ENCODE data around the gene NFIX. TPM values are rescaled to one million over a fixed set of nuclear protein-coding genes. Genes with fewer than 3 reads are reported as not detected.
"Not testable (repeated sequence)": the region's sequence is repeated elsewhere in the genome, so short reads cannot be mapped to it uniquely, and the experiment has no call there.

NFIX gene
- total and polyA plus RNA-seq, 12 donors, result 16.8 to 162 (median 138) TPM

DNA sequence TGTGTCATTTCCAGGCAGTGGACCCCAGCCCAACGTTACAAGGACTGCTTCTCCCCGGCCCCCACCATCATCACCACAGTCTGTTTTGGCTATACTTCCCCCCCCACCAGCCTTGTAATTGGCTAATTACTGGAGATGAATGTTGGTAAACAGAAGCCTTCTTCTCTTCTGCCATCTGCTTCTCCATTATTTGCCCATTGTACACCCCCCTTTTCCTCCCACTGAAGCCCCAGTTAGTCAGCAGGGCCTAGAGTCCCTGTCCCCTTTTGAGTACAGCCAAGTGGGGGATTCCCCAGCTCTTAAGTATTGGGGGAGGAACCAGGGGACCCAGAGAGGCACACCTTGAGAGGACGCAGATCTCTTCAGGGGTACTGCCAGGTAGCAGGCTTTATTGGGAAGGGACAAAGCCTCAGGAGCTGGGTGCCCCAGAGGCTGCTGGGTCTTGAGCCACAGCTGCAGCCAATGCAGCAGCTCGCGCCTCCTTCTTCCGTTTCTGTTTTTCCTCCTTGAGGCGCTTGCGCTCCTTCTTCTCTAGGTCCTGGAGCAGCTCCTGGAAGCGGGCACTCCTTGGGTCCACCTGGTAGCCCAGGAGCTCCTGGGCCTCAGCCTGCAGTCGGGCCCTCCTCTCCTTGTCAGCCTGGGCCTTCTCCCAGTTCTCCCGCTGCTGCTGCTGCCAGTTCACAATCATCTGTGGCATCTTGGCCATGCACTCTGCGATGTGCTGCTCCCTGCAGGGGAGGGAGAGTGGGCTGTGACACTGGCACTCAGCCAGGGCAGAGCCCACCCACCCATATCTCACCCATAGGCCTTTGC lies 41.3 kb upstream of the NFIX start:
- H3K4me3 ChIP-seq, result no peak overlapping the region
- DNase-seq, result no peak
- ATAC-seq, result no peak
- WGBS, 2 donors, result 52% methylated on average over 12 of the region's 12 CpGs
- peak overlapping the region in 7 of 10 donors; percentile 44 to 91 (median 68) for H3K27ac ChIP-seq
- H3K36me3 ChIP-seq, result peaks cover 0 to 64% (median 41%) of the 10 kb centered on the region in 9 donors
- H3K27me3 ChIP-seq, result no peaks in the 10 kb centered on the region
- intact Hi-C loops (cut with DNase I), result no loop called here
- H3K4me1 ChIP-seq, result peaks cover 19 to 68% (median 48%) of the 10 kb centered on the region in 9 donors
- TF ChIP-seq CTCF (IDR thresholded peaks at IDR 0.05), result no peak
- H3K9me3 ChIP-seq, result no peaks in the 10 kb centered on the region

- Histone ChIP-seq H3K27ac (peak overlapping the region in 2 of 10 donors; percentile 81 to 91), H3K9me3 (no peaks in the 10 kb centered on the region), H3K4me1 (peaks cover 19 to 66% (median 48%) of the 10 kb centered on the region in 9 donors), H3K36me3 (peaks cover 0 to 58% (median 35%) of the 10 kb centered on the region in 9 donors), H3K4me3 (no peak overlapping the region), H3K27me3 (no peaks in the 10 kb centered on the region)
- no peak for TF ChIP-seq CTCF (IDR thresholded peaks at IDR 0.05)
- no peak for ATAC-seq
- intact Hi-C loops (cut with DNase I), result no loop called here
- 35 to 38% methylated on average over 1 of the region's 1 CpG for WGBS, 2 donors
- no peak for DNase-seq
Observed at GRCh38 chr19:12954612-12954962, 40.7 kb upstream of the NFIX start.

DNA sequence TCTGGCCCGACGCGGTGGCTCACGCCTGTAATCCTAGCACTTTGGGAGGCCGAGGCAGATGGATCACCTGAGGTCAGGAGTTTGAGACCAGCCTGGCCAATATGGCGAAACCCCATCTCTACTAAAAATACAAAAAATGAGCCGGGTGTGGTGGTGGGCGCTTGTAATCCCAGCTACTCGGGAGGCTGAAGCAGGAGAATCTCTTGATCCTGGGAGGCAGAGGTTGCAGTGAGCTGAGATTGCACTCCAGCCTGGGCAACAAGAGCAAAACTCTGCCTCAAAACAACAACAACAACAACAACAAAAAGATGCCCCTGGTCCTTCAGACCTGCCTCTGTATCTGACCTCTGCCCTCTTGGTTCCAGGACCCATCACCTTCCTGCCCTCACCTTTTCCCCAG lies 39.7 kb upstream of the NFIX start:
- Histone ChIP-seq H3K36me3 (peaks cover 0 to 48% (median 26%) of the 10 kb centered on the region in 9 donors), H3K4me1 (peaks cover 19 to 57% (median 48%) of the 10 kb centered on the region in 9 donors), H3K4me3 (peak overlapping the region in 3 of 10 donors; percentile 87 to 96 (median 96)), H3K27ac (peak overlapping the region in 2 of 10 donors; percentile 93 to 94)
- WGBS, 2 donors, result 91 to 96% methylated on average over 9 of the region's 9 CpGs
- ATAC-seq; H3K9me3 ChIP-seq; DNase-seq; H3K27me3 ChIP-seq; intact Hi-C loops (cut with DNase I): not testable (repeated sequence)

- Histone ChIP-seq H3K4me1 (peaks cover 19 to 57% (median 48%) of the 10 kb centered on the region in 9 donors), H3K9me3 (no peaks in the 10 kb centered on the region), H3K27me3 (no peaks in the 10 kb centered on the region), H3K4me3 (peak overlapping the region; percentile 70 to 96 (median 83)), H3K36me3 (peaks cover 0 to 44% (median 23%) of the 10 kb centered on the region in 9 donors), H3K27ac (peak overlapping the region in 8 of 10 donors; percentile 82 to 96 (median 94))
- TF ChIP-seq CTCF (IDR thresholded peaks at IDR 0.05), result no peak
- DNase-seq (no peak), ATAC-seq (no peak)
- intact Hi-C loops (cut with DNase I), result no loop called here
- WGBS, 2 donors, result 49 to 62% methylated on average over 12 of the region's 12 CpGs
Observed at GRCh38 chr19:12955996-12956395, 39.3 kb upstream of the NFIX start.

Measured in heart right ventricle (tissue), 16 donors.